Breast epithelium (tissue), 4 donors: ENCODE data around the gene TCTN2. TPM values are rescaled to one million over a fixed set of nuclear protein-coding genes. Genes with fewer than 3 reads are reported as not detected.

Experiments used
- DNase-seq, 2 donors: peaks; one replicate each; pipeline ENCODE4 v3.0.0-alpha.2; 2019; ENCODE audit warnings: low spot score in 2 of 2
- H3K27ac ChIP-seq, 2 donors: fragments of 200-600 bp; sonication (generic) in 1 of 2; one replicate each; pipeline ENCODE4 v1.5.1; 2016 to 2019; ENCODE audit warnings: mild to moderate bottlenecking in 1 of 2
- H3K27me3 ChIP-seq, 2 donors: fragments of 200-600 bp; sonication (generic) in 1 of 2; one replicate each; pipeline versions ENCODE4 v1.5.1 to v1.6.0; 2017 to 2019; ENCODE audit warnings: control low read depth in 1 of 2, mild to moderate bottlenecking in 1 of 2
- H3K36me3 ChIP-seq: fragments of 200-600 bp; one replicate; pipeline ENCODE4 v1.5.1; 2019
- H3K4me1 ChIP-seq, 2 donors: fragments of 200-600 bp; sonication (generic); one replicate each; pipeline ENCODE4 v1.5.1; 2016 to 2019; ENCODE audit warnings: control low read depth in 1 of 2
- H3K4me3 ChIP-seq, 3 donors: fragments of 200-600 bp; sonication (generic); 1 replicate in 2 of 3; 2 replicates in 1 of 3; pipeline ENCODE4 v1.5.1; 2016 to 2019; ENCODE audit warnings: mild to moderate bottlenecking in 3 of 3, moderate library complexity in 2 of 3
- H3K9me3 ChIP-seq, 2 donors: fragments of 200-600 bp; sonication (generic) in 1 of 2; one replicate each; pipeline ENCODE4 v1.5.1; 2016 to 2019; ENCODE audit warnings: control low read depth in 1 of 2
- POLR2A ChIP-seq: fragments of 450-650 bp; IDR thresholded peaks from one replicate; pipeline ENCODE4 v1.6.1; 2016; ENCODE audit warnings: antibody characterized with exemption, mild to moderate bottlenecking, moderate library complexity
- POLR2AphosphoS5 ChIP-seq, 3 donors: sonication (generic); formaldehyde crosslinking; IDR thresholded peaks; one replicate each; pipeline ENCODE4 v1.6.1; 2017; ENCODE audit warnings: antibody characterized with exemption in 3 of 3
- intact Hi-C: fragments of 100-400 bp; cut with DNase I; formaldehyde crosslinking; loops from one replicate; pipeline ENCODE4 v1.15.1; 2023; ENCODE audit warnings: low total_unique reads
- total RNA-seq, 3 donors: library from RNA; depleted of rRNA; stranded (reverse); fragments of >200 nt; gene quantifications; one replicate each; pipeline ENCODE4 v1.1.0, GENCODE V29; 2016
- TF ChIP-seq, protein P1 (sequence below), 3 donors: fragments of 450-650 bp; IDR thresholded peaks; one replicate each; pipeline ENCODE4 v1.5.1; 2016 to 2017; ENCODE audit warnings: antibody characterized with exemption in 3 of 3, mild to moderate bottlenecking in 3 of 3, moderate library complexity in 3 of 3

The TCTN2 gene
- total RNA-seq, 3 donors from 2014 or later, result 11.5 to 22.2 (median 13.1) TPM

GRCh38 chr12:123744836-123745235 is 73.9 kb downstream of the TCTN2 start:
- intact Hi-C loops, result no loop called here
- no peak overlapping the region for H3K27ac ChIP-seq
- H3K27me3 ChIP-seq, result no peaks in the 10 kb centered on the region
- no peak for TF ChIP-seq POLR2AphosphoS5 (IDR thresholded peaks at IDR 0.05)
- TF ChIP-seq, protein P1, sequence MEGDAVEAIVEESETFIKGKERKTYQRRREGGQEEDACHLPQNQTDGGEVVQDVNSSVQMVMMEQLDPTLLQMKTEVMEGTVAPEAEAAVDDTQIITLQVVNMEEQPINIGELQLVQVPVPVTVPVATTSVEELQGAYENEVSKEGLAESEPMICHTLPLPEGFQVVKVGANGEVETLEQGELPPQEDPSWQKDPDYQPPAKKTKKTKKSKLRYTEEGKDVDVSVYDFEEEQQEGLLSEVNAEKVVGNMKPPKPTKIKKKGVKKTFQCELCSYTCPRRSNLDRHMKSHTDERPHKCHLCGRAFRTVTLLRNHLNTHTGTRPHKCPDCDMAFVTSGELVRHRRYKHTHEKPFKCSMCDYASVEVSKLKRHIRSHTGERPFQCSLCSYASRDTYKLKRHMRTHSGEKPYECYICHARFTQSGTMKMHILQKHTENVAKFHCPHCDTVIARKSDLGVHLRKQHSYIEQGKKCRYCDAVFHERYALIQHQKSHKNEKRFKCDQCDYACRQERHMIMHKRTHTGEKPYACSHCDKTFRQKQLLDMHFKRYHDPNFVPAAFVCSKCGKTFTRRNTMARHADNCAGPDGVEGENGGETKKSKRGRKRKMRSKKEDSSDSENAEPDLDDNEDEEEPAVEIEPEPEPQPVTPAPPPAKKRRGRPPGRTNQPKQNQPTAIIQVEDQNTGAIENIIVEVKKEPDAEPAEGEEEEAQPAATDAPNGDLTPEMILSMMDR (IDR thresholded peaks at IDR 0.05), result no peak
- TF ChIP-seq POLR2A, result no peak
- no peak for DNase-seq
- peaks cover 4% of the 10 kb centered on the region for H3K36me3 ChIP-seq
- no peak overlapping the region for H3K4me3 ChIP-seq
- no peaks in the 10 kb centered on the region for H3K4me1 ChIP-seq
- H3K9me3 ChIP-seq, result no peaks in the 10 kb centered on the region

- no peak for DNase-seq
- H3K27me3 ChIP-seq, result no peaks in the 10 kb centered on the region
- no peak overlapping the region for H3K4me3 ChIP-seq
- TF ChIP-seq POLR2A (no peak), POLR2AphosphoS5 (IDR thresholded peaks at IDR 0.05) (no peak)
- TF ChIP-seq, protein P1 (IDR thresholded peaks at IDR 0.05), result no peak
- no peaks in the 10 kb centered on the region for H3K4me1 ChIP-seq
- intact Hi-C loops, result no loop called here
- peaks cover 4% of the 10 kb centered on the region for H3K36me3 ChIP-seq
- H3K27ac ChIP-seq, result no peak overlapping the region
- H3K9me3 ChIP-seq, result no peaks in the 10 kb centered on the region
Observed at GRCh38 chr12:123747309-123747708, 76.4 kb downstream of the TCTN2 start.

DNA sequence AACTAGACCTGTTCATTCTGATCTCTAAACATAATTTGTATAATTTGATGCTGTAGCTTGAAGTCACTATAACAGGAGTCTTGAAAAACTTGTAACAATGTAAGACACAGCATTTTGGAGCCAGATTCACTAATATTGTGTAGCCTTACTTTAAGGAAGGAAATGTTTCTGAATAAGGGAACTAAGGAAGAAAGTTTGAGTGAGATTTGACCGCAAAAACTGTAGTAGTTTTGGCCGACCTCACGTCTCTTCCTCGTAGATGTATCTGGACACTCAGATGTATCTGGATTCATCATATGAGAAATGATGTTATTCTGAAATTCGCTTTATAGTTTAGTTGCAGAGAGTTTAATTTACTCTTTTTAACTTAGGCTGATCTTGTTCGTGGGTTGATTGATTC is 77.2 kb downstream of the TCTN2 start:
- Histone ChIP-seq H3K36me3 (peaks cover 4% of the 10 kb centered on the region), H3K27me3 (no peaks in the 10 kb centered on the region), H3K9me3 (no peaks in the 10 kb centered on the region), H3K4me3 (no peak overlapping the region), H3K4me1 (no peaks in the 10 kb centered on the region), H3K27ac (no peak overlapping the region)
- TF ChIP-seq POLR2A, result no peak
- TF ChIP-seq POLR2AphosphoS5 (IDR thresholded peaks at IDR 0.05), result no peak
- TF ChIP-seq, protein P1 (IDR thresholded peaks at IDR 0.05), result no peak
- intact Hi-C loops, result no loop called here
- DNase-seq, result no peak

DNA sequence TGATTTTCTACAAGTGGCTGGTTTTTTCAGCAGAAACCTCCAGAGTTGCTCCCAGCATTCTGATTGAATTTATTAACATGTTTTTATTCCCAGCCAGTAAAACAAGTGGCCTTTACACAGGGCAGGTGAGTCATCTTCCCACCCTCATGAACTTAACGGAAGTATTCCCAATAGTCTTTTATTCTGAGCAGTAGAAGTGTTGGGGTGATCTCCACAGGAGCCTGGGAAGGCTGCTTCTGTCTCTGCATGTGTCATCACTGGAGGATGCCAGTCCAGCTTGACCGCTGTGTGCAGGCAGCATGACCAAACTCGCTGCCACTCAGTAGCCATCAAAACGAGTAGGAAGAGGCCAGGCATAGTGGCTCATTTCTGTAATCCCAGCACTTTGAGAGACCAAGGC is 77.7 kb downstream of the TCTN2 start:
- Histone ChIP-seq H3K36me3 (peaks cover 4% of the 10 kb centered on the region), H3K9me3 (no peaks in the 10 kb centered on the region), H3K27ac (no peak overlapping the region), H3K4me3 (no peak overlapping the region), H3K4me1 (no peaks in the 10 kb centered on the region), H3K27me3 (no peaks in the 10 kb centered on the region)
- no peak for DNase-seq
- intact Hi-C loops, result no loop called here
- TF ChIP-seq POLR2A (no peak), POLR2AphosphoS5 (IDR thresholded peaks at IDR 0.05) (no peak)
- TF ChIP-seq, protein P1 (IDR thresholded peaks at IDR 0.05), result no peak

GRCh38 chr12:123749355-123749754 is 78.4 kb downstream of the TCTN2 start:
- Histone ChIP-seq H3K36me3 (peaks cover 5% of the 10 kb centered on the region), H3K4me3 (no peak overlapping the region), H3K4me1 (no peaks in the 10 kb centered on the region), H3K9me3 (no peaks in the 10 kb centered on the region), H3K27me3 (no peaks in the 10 kb centered on the region), H3K27ac (no peak overlapping the region)
- DNase-seq, result no peak
- TF ChIP-seq, protein P1 (IDR thresholded peaks at IDR 0.05), result no peak
- TF ChIP-seq POLR2AphosphoS5 (IDR thresholded peaks at IDR 0.05) (no peak), POLR2A (no peak)
- intact Hi-C loops, result no loop called here
